Measurements from ENCODE around the gene ZNF100. TPM values are rescaled to one million over a fixed set of nuclear protein-coding genes. Genes with fewer than 3 reads are reported as not detected.
A peak's percentile ranks its signal among the peaks of the same experiment; 100 is the strongest.
"Not testable (repeated sequence)": the region's sequence is repeated elsewhere in the genome, so short reads cannot be mapped to it uniquely, and the experiment has no call there.

The ZNF100 gene
- total and polyA plus RNA-seq, 5 donors from 2014 or later: 4.3 to 11.4 (median 8.8) TPM

DNA sequence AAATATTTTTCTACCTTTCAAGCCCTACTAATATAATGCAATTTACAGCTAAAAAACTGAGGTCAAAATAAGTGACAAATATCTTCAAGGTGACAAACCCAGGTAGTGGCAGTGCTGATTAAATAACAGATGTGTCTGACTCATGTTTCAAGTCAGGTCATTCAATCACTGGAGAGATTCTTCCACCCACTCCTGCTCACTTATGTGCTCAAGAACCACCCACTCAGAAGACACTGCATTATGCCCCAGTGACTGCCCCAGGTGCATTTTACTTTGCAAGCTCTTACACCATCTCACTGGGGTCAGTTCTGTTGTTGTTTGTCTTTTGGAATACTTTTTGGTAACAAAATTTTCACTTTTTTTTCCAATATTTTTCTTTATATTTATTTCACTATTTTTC, 2.2 kb downstream of the ZNF100 start:
- ATAC-seq (ENCODE audit: low read depth in 2 of 2) (no peak), DNase-seq (peak in 1 of 3 donors; percentile 26)
- Histone ChIP-seq H3K4me3 (ENCODE audit: low read depth, low read length) (no peak overlapping the region), H3K36me3 (ENCODE audit: control insufficient read depth, insufficient read depth, low read length) (peaks cover 33% of the 10 kb centered on the region), H3K27me3 (ENCODE audit: control insufficient read depth, insufficient read depth, low read length) (no peaks in the 10 kb centered on the region), H3K9me3 (ENCODE audit: control insufficient read depth in 2 of 2, low read length in 2 of 2) (peaks cover 5 to 9% of the 10 kb centered on the region in 2 experiments), H3K27ac (ENCODE audit: insufficient read depth, low read length, poor library complexity, severe bottlenecking) (no peak overlapping the region), H3K4me1 (ENCODE audit: control insufficient read depth, insufficient read depth, low read length, poor library complexity, severe bottlenecking) (peaks cover 9% of the 10 kb centered on the region)
- Mint-ChIP-seq H3K27ac (no peak overlapping the region), H3K4me3 (peak overlapping the region in 3 of 4 donors; percentile 38 to 63 (median 48)), H3K36me3 (peaks cover 39% of the 10 kb centered on the region), H3K4me1 (peaks cover 19 to 48% (median 25%) of the 10 kb centered on the region in 4 donors), H3K27me3 (no peaks in the 10 kb centered on the region), H3K9me3 (peaks cover 0 to 7% (median 0%) of the 10 kb centered on the region in 7 donors)

DNA sequence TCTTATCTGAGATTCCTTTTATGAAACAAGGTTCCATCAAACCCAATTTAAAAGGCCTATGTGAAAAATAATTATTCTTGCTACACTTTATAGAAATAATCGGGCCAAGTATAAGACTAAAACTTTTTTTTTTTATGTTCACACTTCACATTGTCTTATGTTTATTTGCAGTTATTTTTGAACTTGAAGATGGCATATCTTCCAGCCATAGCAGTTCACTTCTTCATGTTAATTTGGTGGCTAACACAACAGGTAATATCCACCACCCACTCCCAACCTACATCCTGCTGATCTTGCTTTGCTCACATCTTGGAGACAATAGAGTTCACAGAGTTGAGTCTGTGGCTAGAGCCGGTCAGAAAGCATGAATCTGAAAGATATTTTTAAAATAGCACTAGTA, 5.8 kb downstream of the ZNF100 start:
- Mint-ChIP-seq H3K36me3 (peaks cover 59% of the 10 kb centered on the region), H3K9me3 (peaks cover 0 to 16% (median 3%) of the 10 kb centered on the region in 7 donors), H3K4me1 (peaks cover 21 to 48% (median 29%) of the 10 kb centered on the region in 4 donors)
- H3K4me3 Mint-ChIP-seq; DNase-seq; H3K27me3 ChIP-seq (ENCODE audit: control insufficient read depth, insufficient read depth, low read length); H3K27me3 Mint-ChIP-seq; H3K27ac Mint-ChIP-seq; ATAC-seq (ENCODE audit: low read depth in 2 of 2); H3K4me1 ChIP-seq (ENCODE audit: control insufficient read depth, insufficient read depth, low read length, poor library complexity, severe bottlenecking); H3K27ac ChIP-seq (ENCODE audit: insufficient read depth, low read length, poor library complexity, severe bottlenecking); H3K4me3 ChIP-seq (ENCODE audit: low read depth, low read length): not testable (repeated sequence)
- peaks cover 59% of the 10 kb centered on the region for H3K36me3 ChIP-seq (ENCODE audit: control insufficient read depth, insufficient read depth, low read length)
- H3K9me3 ChIP-seq (ENCODE audit: control insufficient read depth in 2 of 2, low read length in 2 of 2): peaks cover 7 to 21% of the 10 kb centered on the region in 2 experiments

DNA sequence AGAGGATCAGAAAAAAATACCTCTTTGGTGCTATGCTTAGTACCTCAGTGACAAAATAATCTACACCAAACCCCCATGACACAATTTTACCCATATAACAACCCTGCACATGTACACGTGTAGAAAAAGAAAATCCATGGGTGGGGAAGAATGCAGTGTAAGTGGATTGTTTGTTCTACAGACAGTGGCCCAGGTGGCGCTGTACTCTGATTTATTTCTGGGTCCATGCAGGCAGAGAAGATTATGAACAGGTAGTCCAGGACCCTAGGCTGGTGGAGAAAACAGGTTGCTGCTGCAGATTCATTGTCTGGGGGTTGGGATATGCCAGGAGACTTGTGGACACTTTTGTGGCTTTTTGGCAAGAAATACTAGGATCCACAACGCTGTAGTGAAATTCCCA, 9.1 kb downstream of the ZNF100 start:
- Histone ChIP-seq H3K4me1 (ENCODE audit: control insufficient read depth, insufficient read depth, low read length, poor library complexity, severe bottlenecking) (no peaks in the 10 kb centered on the region), H3K36me3 (ENCODE audit: control insufficient read depth, insufficient read depth, low read length) (peaks cover 57% of the 10 kb centered on the region), H3K27ac (ENCODE audit: insufficient read depth, low read length, poor library complexity, severe bottlenecking) (no peak overlapping the region), H3K4me3 (ENCODE audit: low read depth, low read length) (no peak overlapping the region), H3K27me3 (ENCODE audit: control insufficient read depth, insufficient read depth, low read length) (no peaks in the 10 kb centered on the region), H3K9me3 (ENCODE audit: control insufficient read depth in 2 of 2, low read length in 2 of 2) (peaks cover 13 to 47% of the 10 kb centered on the region in 2 experiments)
- no peak overlapping the region for H3K27ac Mint-ChIP-seq
- peaks cover 73% of the 10 kb centered on the region for H3K36me3 Mint-ChIP-seq
- peak overlapping the region in 1 of 4 donors; percentile 5 for H3K4me3 Mint-ChIP-seq
- no peak for ATAC-seq (ENCODE audit: low read depth in 2 of 2)
- peaks cover 0 to 27% (median 11%) of the 10 kb centered on the region in 7 donors for H3K9me3 Mint-ChIP-seq
- DNase-seq: no peak
- H3K27me3 Mint-ChIP-seq: no peaks in the 10 kb centered on the region
- H3K4me1 Mint-ChIP-seq: peaks cover 5 to 29% (median 16%) of the 10 kb centered on the region in 4 donors

DNA sequence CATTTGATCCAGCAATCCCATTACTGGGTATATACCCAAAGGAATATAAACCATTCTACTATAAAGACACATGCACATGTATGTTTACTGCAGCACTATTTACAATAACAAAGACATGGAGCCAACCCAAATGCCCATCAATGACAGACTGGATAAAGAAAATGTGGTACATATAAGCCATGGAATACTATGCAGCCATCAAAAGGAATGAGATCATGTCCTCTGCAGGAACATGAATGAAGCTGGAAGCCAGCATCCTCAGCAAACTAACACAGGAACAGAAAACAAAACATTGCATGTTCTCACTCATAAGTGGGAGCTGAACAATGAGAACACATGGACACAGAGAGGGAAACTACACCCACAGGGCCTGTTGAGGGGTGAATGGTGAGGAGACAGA, 11.8 kb downstream of the ZNF100 start:
- not testable (repeated sequence) for H3K27ac Mint-ChIP-seq; H3K27ac ChIP-seq (ENCODE audit: insufficient read depth, low read length, poor library complexity, severe bottlenecking); H3K27me3 Mint-ChIP-seq; H3K27me3 ChIP-seq (ENCODE audit: control insufficient read depth, insufficient read depth, low read length); H3K4me3 ChIP-seq (ENCODE audit: low read depth, low read length); H3K4me1 ChIP-seq (ENCODE audit: control insufficient read depth, insufficient read depth, low read length, poor library complexity, severe bottlenecking); DNase-seq; ATAC-seq (ENCODE audit: low read depth in 2 of 2)
- H3K4me1 Mint-ChIP-seq: peaks cover 4 to 19% (median 13%) of the 10 kb centered on the region in 4 donors
- peak overlapping the region in 2 of 4 donors; percentile 11 to 64 for H3K4me3 Mint-ChIP-seq
- peaks cover 64% of the 10 kb centered on the region for H3K36me3 ChIP-seq (ENCODE audit: control insufficient read depth, insufficient read depth, low read length)
- peaks cover 70% of the 10 kb centered on the region for H3K36me3 Mint-ChIP-seq
- peaks cover 0 to 29% (median 9%) of the 10 kb centered on the region in 7 donors for H3K9me3 Mint-ChIP-seq
- H3K9me3 ChIP-seq (ENCODE audit: control insufficient read depth in 2 of 2, low read length in 2 of 2): peaks cover 25 to 58% of the 10 kb centered on the region in 2 experiments

DNA sequence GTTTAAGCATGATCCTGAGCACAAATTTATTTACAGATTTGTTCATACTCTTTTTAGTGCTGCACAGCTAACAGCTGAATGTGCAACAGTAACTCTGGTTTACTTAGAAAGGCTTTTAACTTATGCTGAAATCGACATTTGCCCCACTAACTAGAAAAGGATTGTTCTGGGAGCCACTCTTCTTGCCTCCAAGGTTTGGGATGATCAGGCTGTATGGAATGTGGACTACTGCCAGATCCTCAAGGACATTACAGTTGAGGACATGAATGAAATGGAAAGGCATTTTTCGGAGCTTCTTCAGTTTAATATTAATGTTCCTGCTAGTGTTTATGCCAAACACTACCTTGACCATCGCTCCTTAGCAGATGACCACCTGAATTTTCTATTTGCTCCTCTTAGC, 16.0 kb downstream of the ZNF100 start:
- no peak for DNase-seq
- Histone ChIP-seq H3K4me3 (ENCODE audit: low read depth, low read length) (no peak overlapping the region), H3K27me3 (ENCODE audit: control insufficient read depth, insufficient read depth, low read length) (no peaks in the 10 kb centered on the region), H3K27ac (ENCODE audit: insufficient read depth, low read length, poor library complexity, severe bottlenecking) (no peak overlapping the region), H3K36me3 (ENCODE audit: control insufficient read depth, insufficient read depth, low read length) (peaks cover 67% of the 10 kb centered on the region), H3K4me1 (ENCODE audit: control insufficient read depth, insufficient read depth, low read length, poor library complexity, severe bottlenecking) (no peaks in the 10 kb centered on the region), H3K9me3 (ENCODE audit: control insufficient read depth in 2 of 2, low read length in 2 of 2) (peaks cover 53 to 72% of the 10 kb centered on the region in 2 experiments)
- H3K27ac Mint-ChIP-seq: no peak overlapping the region
- ATAC-seq (ENCODE audit: low read depth in 2 of 2): no peak
- no peak overlapping the region for H3K4me3 Mint-ChIP-seq
- peaks cover 4 to 29% (median 12%) of the 10 kb centered on the region in 4 donors for H3K4me1 Mint-ChIP-seq
- no peaks in the 10 kb centered on the region for H3K27me3 Mint-ChIP-seq
- peaks cover 0 to 26% (median 10%) of the 10 kb centered on the region in 7 donors for H3K9me3 Mint-ChIP-seq
- H3K36me3 Mint-ChIP-seq: peaks cover 73% of the 10 kb centered on the region

DNA sequence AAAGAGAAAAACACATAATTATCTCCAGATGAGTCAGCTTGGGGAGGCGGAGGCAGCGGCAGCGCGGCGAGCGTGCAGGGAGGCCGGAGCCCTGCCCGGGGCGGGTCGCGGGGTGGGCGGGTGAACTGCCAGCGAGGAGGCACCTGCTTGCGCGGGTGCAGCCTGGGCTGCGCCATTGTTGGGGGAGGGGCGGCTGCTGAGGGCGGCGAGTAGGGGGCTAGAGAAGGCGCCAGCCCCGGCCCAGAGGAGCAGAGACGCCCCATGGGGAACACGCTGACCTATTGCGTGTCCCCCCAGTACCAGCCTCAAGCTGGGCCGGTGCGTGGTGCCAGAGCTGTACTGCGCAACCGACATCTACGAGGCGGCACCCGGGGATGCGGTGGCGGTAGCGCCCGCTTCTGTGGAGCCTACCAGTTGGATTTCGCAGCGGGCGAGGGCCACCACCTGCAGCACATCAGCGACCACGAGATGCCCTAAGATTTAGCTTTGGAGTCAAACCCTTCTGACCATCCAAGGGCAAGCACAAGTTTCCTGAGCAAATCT, 16.7 kb downstream of the ZNF100 start:
- no peak overlapping the region for H3K4me3 ChIP-seq (ENCODE audit: low read depth, low read length)
- no peaks in the 10 kb centered on the region for H3K27me3 ChIP-seq (ENCODE audit: control insufficient read depth, insufficient read depth, low read length)
- Mint-ChIP-seq H3K27me3 (no peaks in the 10 kb centered on the region), H3K9me3 (peaks cover 0 to 24% (median 7%) of the 10 kb centered on the region in 7 donors), H3K4me1 (peaks cover 4 to 30% (median 11%) of the 10 kb centered on the region in 4 donors), H3K27ac (no peak overlapping the region), H3K4me3 (no peak overlapping the region), H3K36me3 (peaks cover 69% of the 10 kb centered on the region)
- H3K27ac ChIP-seq (ENCODE audit: insufficient read depth, low read length, poor library complexity, severe bottlenecking): no peak overlapping the region
- peaks cover 53 to 71% of the 10 kb centered on the region in 2 experiments for H3K9me3 ChIP-seq (ENCODE audit: control insufficient read depth in 2 of 2, low read length in 2 of 2)
- peaks cover 70% of the 10 kb centered on the region for H3K36me3 ChIP-seq (ENCODE audit: control insufficient read depth, insufficient read depth, low read length)
- no peaks in the 10 kb centered on the region for H3K4me1 ChIP-seq (ENCODE audit: control insufficient read depth, insufficient read depth, low read length, poor library complexity, severe bottlenecking)
- no peak for ATAC-seq (ENCODE audit: low read depth in 2 of 2)
- no peak for DNase-seq

DNA sequence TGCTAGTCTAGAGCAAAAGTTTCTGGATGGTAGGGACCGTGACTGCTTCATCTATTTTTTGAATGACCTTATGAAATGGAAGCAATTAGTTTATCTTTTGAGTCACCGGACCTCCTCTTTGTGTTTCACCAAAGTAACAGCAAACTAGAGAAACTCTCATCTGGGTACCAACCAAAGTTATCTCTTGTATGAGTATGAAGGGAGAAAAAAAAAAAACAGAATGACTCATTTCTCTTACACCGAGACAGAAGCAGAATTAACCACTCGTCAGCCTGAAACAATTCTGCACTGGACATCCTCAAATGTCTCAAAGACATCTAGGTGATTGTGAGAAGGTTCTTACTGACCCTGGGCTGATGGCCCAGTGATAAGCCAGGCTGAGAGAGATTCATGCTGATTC, 18.3 kb downstream of the ZNF100 start:
- no peaks in the 10 kb centered on the region for H3K27me3 Mint-ChIP-seq
- Histone ChIP-seq H3K27ac (ENCODE audit: insufficient read depth, low read length, poor library complexity, severe bottlenecking) (no peak overlapping the region), H3K4me3 (ENCODE audit: low read depth, low read length) (no peak overlapping the region), H3K9me3 (ENCODE audit: control insufficient read depth in 2 of 2, low read length in 2 of 2) (peaks cover 53 to 60% of the 10 kb centered on the region in 2 experiments), H3K27me3 (ENCODE audit: control insufficient read depth, insufficient read depth, low read length) (no peaks in the 10 kb centered on the region), H3K4me1 (ENCODE audit: control insufficient read depth, insufficient read depth, low read length, poor library complexity, severe bottlenecking) (no peaks in the 10 kb centered on the region), H3K36me3 (ENCODE audit: control insufficient read depth, insufficient read depth, low read length) (peaks cover 79% of the 10 kb centered on the region)
- peaks cover 63% of the 10 kb centered on the region for H3K36me3 Mint-ChIP-seq
- no peak overlapping the region for H3K4me3 Mint-ChIP-seq
- H3K27ac Mint-ChIP-seq: no peak overlapping the region
- peaks cover 4 to 26% (median 9%) of the 10 kb centered on the region in 4 donors for H3K4me1 Mint-ChIP-seq
- no peak for ATAC-seq (ENCODE audit: low read depth in 2 of 2)
- peaks cover 0 to 16% (median 3%) of the 10 kb centered on the region in 7 donors for H3K9me3 Mint-ChIP-seq
- DNase-seq: no peak

DNA sequence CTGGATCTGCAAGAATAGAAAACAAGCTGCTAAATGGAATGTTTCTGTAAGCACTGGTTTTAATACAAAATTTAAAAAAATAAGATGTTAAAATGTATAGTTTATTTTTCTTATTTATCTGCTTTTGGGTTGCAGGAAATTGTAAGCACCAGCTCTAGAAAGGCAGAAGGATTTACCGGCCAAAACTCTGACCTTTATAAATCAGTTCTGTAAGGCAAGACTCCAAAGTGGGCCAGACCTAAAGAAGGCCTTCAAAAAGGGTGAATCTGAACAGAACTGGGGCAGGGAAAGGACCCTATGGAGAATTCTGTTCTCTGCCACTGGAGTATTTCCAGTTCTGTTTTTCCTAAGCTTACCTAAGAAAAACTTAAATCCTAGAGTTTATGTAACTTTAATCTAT, 19.3 kb downstream of the ZNF100 start:
- Mint-ChIP-seq H3K4me3 (no peak overlapping the region), H3K9me3 (peaks cover 0 to 19% (median 3%) of the 10 kb centered on the region in 7 donors), H3K27ac (no peak overlapping the region), H3K27me3 (no peaks in the 10 kb centered on the region), H3K4me1 (peaks cover 4 to 24% (median 9%) of the 10 kb centered on the region in 4 donors), H3K36me3 (peaks cover 62% of the 10 kb centered on the region)
- no peaks in the 10 kb centered on the region for H3K4me1 ChIP-seq (ENCODE audit: control insufficient read depth, insufficient read depth, low read length, poor library complexity, severe bottlenecking)
- no peak for DNase-seq
- no peaks in the 10 kb centered on the region for H3K27me3 ChIP-seq (ENCODE audit: control insufficient read depth, insufficient read depth, low read length)
- no peak overlapping the region for H3K27ac ChIP-seq (ENCODE audit: insufficient read depth, low read length, poor library complexity, severe bottlenecking)
- no peak overlapping the region for H3K4me3 ChIP-seq (ENCODE audit: low read depth, low read length)
- H3K9me3 ChIP-seq (ENCODE audit: control insufficient read depth in 2 of 2, low read length in 2 of 2): peaks cover 52 to 53% of the 10 kb centered on the region in 2 experiments
- peaks cover 80% of the 10 kb centered on the region for H3K36me3 ChIP-seq (ENCODE audit: control insufficient read depth, insufficient read depth, low read length)
- no peak for ATAC-seq (ENCODE audit: low read depth in 2 of 2)
